H1 (cell line): ENCODE results near the gene MYORG.

ENCODE experiments used
- BACH1 ChIP-seq: IDR thresholded peaks from 2 replicates; pipeline ENCODE4 v1.6.1; 2012; ENCODE audit warnings: low read length, improper control_type of control experiment
- BRCA1 ChIP-seq: IDR thresholded peaks from 2 replicates; pipeline ENCODE4 v1.6.1; 2012; ENCODE audit warnings: low read depth, low read length, improper control_type of control experiment
- CBX5 ChIP-seq: fragments of 300-800, 300-1000 bp; sonication (generic); IDR thresholded peaks from 2 replicates; pipeline ENCODE4 v1.7.1; 2016; ENCODE audit warnings: antibody characterized with exemption, low read length, low read depth
- CTCF ChIP-seq, 3 experiments: IDR thresholded peaks; 1 replicate in 2 of 3; 2 replicates in 1 of 3; pipeline versions ENCODE4 v1.5.1 to v1.6.1; 2011; ENCODE audit warnings: low read length in 3 of 3, mild to moderate bottlenecking in 3 of 3, inconsistent platforms in 2 of 3, low read depth in 1 of 3, moderate library complexity in 1 of 3; ENCODE audit not compliant: insufficient read depth in 1 of 3; ENCODE audit errors: control extremely low read depth in 1 of 3
- EGR1 ChIP-seq: IDR thresholded peaks from 2 replicates; pipeline ENCODE4 v1.6.1; 2011; ENCODE audit warnings: low read depth, low read length, borderline replicate concordance
- FOSL1 ChIP-seq: IDR thresholded peaks from 2 replicates; pipeline ENCODE4 v1.6.1; 2011; ENCODE audit warnings: mild to moderate bottlenecking, low read depth, low read length, moderate library complexity; ENCODE audit not compliant: insufficient read depth
- GTF2F1 ChIP-seq: IDR thresholded peaks from 2 replicates; pipeline ENCODE4 v1.6.1; 2012; ENCODE audit warnings: low read depth, low read length, improper control_type of control experiment, borderline replicate concordance
- MAFK ChIP-seq: IDR thresholded peaks from 2 replicates; pipeline ENCODE4 v1.6.1; 2012; ENCODE audit warnings: low read depth, mild to moderate bottlenecking, improper control_type of control experiment, low read length
- NRF1 ChIP-seq: IDR thresholded peaks from 2 replicates; pipeline ENCODE4 v1.6.1; 2011; ENCODE audit warnings: mild to moderate bottlenecking, low read depth, low read length, improper control_type of control experiment
- POLR2AphosphoS5 ChIP-seq: IDR thresholded peaks from 2 replicates; pipeline ENCODE4 v1.6.1; 2011; ENCODE audit warnings: low read depth, low read length
- TAF1 ChIP-seq: IDR thresholded peaks from 2 replicates; pipeline ENCODE4 v1.6.1; 2011; ENCODE audit warnings: mild to moderate bottlenecking, low read depth, low read length
- TCF12 ChIP-seq: IDR thresholded peaks from 2 replicates; pipeline ENCODE4 v1.6.1; 2011; ENCODE audit warnings: low read depth, mild to moderate bottlenecking, low read length

DNA sequence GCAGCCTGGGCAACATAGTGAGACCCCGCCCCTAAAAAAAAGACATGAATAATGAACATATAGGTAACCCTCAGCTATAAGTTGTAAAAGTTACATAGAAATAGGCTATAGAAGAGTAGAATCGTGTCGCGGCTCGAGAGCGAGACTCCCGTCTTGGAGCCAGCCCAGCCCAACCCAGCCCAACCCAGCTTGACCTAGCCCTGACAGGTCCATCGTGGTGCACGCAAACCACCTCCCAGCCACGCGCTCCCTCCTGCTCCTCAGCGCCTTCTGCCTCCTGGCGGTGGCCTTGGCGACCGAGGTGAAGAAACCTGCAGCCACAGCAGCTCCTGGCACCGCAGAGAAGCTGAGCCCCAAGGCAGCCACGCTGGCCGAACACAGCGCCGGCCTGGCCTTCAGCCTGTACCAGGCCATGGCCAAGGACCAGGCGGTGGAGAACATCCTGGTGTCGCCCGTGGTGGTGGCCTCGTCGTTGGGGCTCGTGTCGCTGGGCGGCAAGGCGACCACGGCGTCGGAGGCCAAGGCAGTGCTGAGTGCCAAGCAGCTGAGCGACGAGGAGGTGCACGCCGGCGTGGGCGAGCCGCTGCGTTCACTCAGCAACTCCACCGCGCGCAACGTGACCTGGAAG is 58.4 kb downstream of the MYORG start:
- TF ChIP-seq GTF2F1 (no peak), BACH1 (no peak), BRCA1 (no peak), POLR2AphosphoS5 (no peak), CTCF (IDR thresholded peaks at IDR 0.05; ENCODE audit: control extremely low read depth in 1 of 3, insufficient read depth in 1 of 3, low read depth in 1 of 3, low read length in 3 of 3) (peak in 2 of 3 experiments; percentile 5 to 14; a peak in 1 of 4 replicates), TCF12 (no peak), NRF1 (no peak), TAF1 (no peak), MAFK (no peak), FOSL1 (no peak), CBX5 (no peak), EGR1 (no peak)
